IMR-90 (cell line): ENCODE measurements around the gene CACNA2D1. TPM values are rescaled to one million over a fixed set of nuclear protein-coding genes. Genes with fewer than 3 reads are reported as not detected.

ENCODE experiments used
- ATAC-seq: fragments of 200-7000 bp; cut with Tn5 transposase; 2 replicates; pipeline ENCODE4 v1.9.1; 2020; ENCODE audit warnings: low read depth, mild to moderate bottlenecking, moderate library complexity
- BruUV-seq: library from RNA; stranded (reverse); fragments of 400-500 nt; replicated peaks from 2 replicates; lab custom pipeline; 2021; lab: Mats Ljungman, UMichigan
- CTCF ChIA-PET: fragments of 300-600 bp; formaldehyde crosslinking; extraction: SDS; loops from one replicate; lab custom pipeline; 2021; ENCODE audit warnings: antibody characterized with exemption; lab: Yijun Ruan, JAX
- POLR2A ChIA-PET: fragments of 300-600 bp; sonication (Branson Sonifier 250); formaldehyde crosslinking; loops from one replicate; lab custom pipeline; 2022; ENCODE audit warnings: antibody characterized with exemption; ENCODE audit not compliant: unreplicated experiment; lab: Charles Lee
- DNase-seq: peaks from one replicate; pipeline ENCODE4 v3.0.0; 2013
- H2AFZ ChIP-seq: replicated peaks from 2 replicates; pipeline ENCODE3; 2013; ENCODE audit warnings: low read length, mild to moderate bottlenecking; ENCODE audit not compliant: poor library complexity
- H2AK5ac ChIP-seq: 2 replicates; pipeline ENCODE4 v1.6.1; 2013; ENCODE audit warnings: low read depth, low read length, inconsistent platforms
- H2AK9ac ChIP-seq: replicated peaks from 2 replicates; pipeline ENCODE3; 2013; ENCODE audit warnings: mild to moderate bottlenecking, low read depth, low read length, moderate library complexity; ENCODE audit not compliant: poor library complexity
- H2BK120ac ChIP-seq: 2 replicates; pipeline ENCODE4 v1.6.1; 2013; ENCODE audit warnings: low read depth, low read length, inconsistent platforms
- H2BK15ac ChIP-seq: 3 replicates; pipeline ENCODE4 v1.6.1; 2013; ENCODE audit warnings: low read depth, low read length, inconsistent platforms
- H2BK20ac ChIP-seq: 2 replicates; pipeline ENCODE4 v1.6.1; 2013; ENCODE audit warnings: low read depth, mild to moderate bottlenecking, inconsistent platforms, low read length, moderate library complexity
- H2BK5ac ChIP-seq: 2 replicates; pipeline ENCODE4 v1.6.1; 2013; ENCODE audit warnings: mild to moderate bottlenecking, low read depth, low read length, inconsistent platforms; ENCODE audit not compliant: poor library complexity, severe bottlenecking
- H3K14ac ChIP-seq: replicated peaks from 2 replicates; pipeline ENCODE4 v1.6.1; 2013; ENCODE audit warnings: low read depth, low read length, inconsistent platforms
- H3K18ac ChIP-seq: 2 replicates; pipeline ENCODE4 v1.6.1; 2013; ENCODE audit warnings: low read depth, low read length, control low read depth
- H3K23ac ChIP-seq: 2 replicates; pipeline ENCODE4 v1.6.1; 2013; ENCODE audit warnings: low read depth, low read length, inconsistent platforms
- H3K27ac ChIP-seq: 2 replicates; pipeline ENCODE4 v1.5.1; 2013; ENCODE audit warnings: mild to moderate bottlenecking, control low read depth, low read length; ENCODE audit not compliant: insufficient read depth
- H3K27me3 ChIP-seq: 2 replicates; pipeline ENCODE4 v1.6.1; 2013; ENCODE audit warnings: low read length; ENCODE audit not compliant: control insufficient read depth, insufficient read depth
- H3K36me3 ChIP-seq: 2 replicates; pipeline ENCODE4 v1.6.1; 2013; ENCODE audit warnings: low read length, mixed read lengths; ENCODE audit not compliant: control insufficient read depth, insufficient read depth
- H3K4ac ChIP-seq: 2 replicates; pipeline ENCODE4 v1.6.1; 2013; ENCODE audit warnings: low read depth, low read length, inconsistent platforms
- H3K4me1 ChIP-seq: 2 replicates; pipeline ENCODE4 v1.6.1; 2013; ENCODE audit warnings: low read length, mixed read lengths; ENCODE audit not compliant: control insufficient read depth, insufficient read depth
- H3K4me2 ChIP-seq: 2 replicates; pipeline ENCODE4 v1.6.1; 2013; ENCODE audit warnings: low read depth, mild to moderate bottlenecking, control low read depth, low read length, moderate library complexity
- H3K4me3 ChIP-seq: 2 replicates; pipeline ENCODE4 v1.5.1; 2013; ENCODE audit warnings: low read depth, mild to moderate bottlenecking, control low read depth, low read length, moderate library complexity; ENCODE audit not compliant: insufficient read depth
- H3K56ac ChIP-seq: 2 replicates; pipeline ENCODE4 v1.6.1; 2013; ENCODE audit warnings: low read length, inconsistent platforms; ENCODE audit not compliant: insufficient read depth; ENCODE audit errors: extremely low read depth
- H3K79me1 ChIP-seq, 2 experiments: 2 replicates each; pipeline ENCODE4 v1.6.1; 2013; ENCODE audit warnings: low read length in 2 of 2, inconsistent platforms in 1 of 2, low read depth in 1 of 2
- H3K9ac ChIP-seq: 2 replicates; pipeline ENCODE4 v1.6.1; 2013; ENCODE audit warnings: low read depth, low read length, control low read depth
- H3K9me1 ChIP-seq: 2 replicates; pipeline ENCODE4 v1.6.1; 2013; ENCODE audit warnings: low read length, inconsistent platforms; ENCODE audit not compliant: insufficient read depth
- H3K9me3 ChIP-seq: 2 replicates; pipeline ENCODE4 v1.6.1; 2013; ENCODE audit warnings: low read length; ENCODE audit not compliant: control insufficient read depth, insufficient read depth
- H4K20me1 ChIP-seq: 2 replicates; pipeline ENCODE4 v1.6.1; 2013; ENCODE audit warnings: low read length, inconsistent platforms; ENCODE audit not compliant: insufficient read depth
- H4K5ac ChIP-seq: 2 replicates; pipeline ENCODE4 v1.6.1; 2013; ENCODE audit warnings: mild to moderate bottlenecking, low read depth, low read length, control low read depth
- H4K8ac ChIP-seq, 2 experiments: 2 replicates each; pipeline ENCODE4 v1.6.1; 2013; ENCODE audit warnings: low read depth in 2 of 2, low read length in 2 of 2, control low read depth in 1 of 2, inconsistent platforms in 1 of 2
- H4K91ac ChIP-seq: 2 replicates; pipeline ENCODE4 v1.6.1; 2013; ENCODE audit warnings: low read depth, low read length, inconsistent platforms; ENCODE audit not compliant: insufficient read depth
- BHLHE40 ChIP-seq: fragments of 150-350 bp; IDR thresholded peaks from 2 replicates; pipeline ENCODE4 v1.6.1; 2016; ENCODE audit warnings: mild to moderate bottlenecking, low read depth, low read length
- CEBPB ChIP-seq: IDR thresholded peaks from 2 replicates; pipeline ENCODE4 v1.6.1; 2012; ENCODE audit warnings: low read depth, low read length, improper control_type of control experiment
- CHD1 ChIP-seq: IDR thresholded peaks from 2 replicates; pipeline ENCODE4 v1.6.1; 2012; ENCODE audit warnings: low read depth, low read length, improper control_type of control experiment
- FOS ChIP-seq: fragments of 150-350 bp; IDR thresholded peaks from 2 replicates; pipeline ENCODE4 v1.6.1; 2016; ENCODE audit warnings: low read depth, low read length
- MXI1 ChIP-seq: IDR thresholded peaks from 2 replicates; pipeline ENCODE4 v1.6.1; 2012; ENCODE audit warnings: low read depth, mild to moderate bottlenecking, low read length, moderate library complexity, borderline replicate concordance
- NFE2L2 ChIP-seq: fragments of 150-350 bp; IDR thresholded peaks from 2 replicates; pipeline ENCODE4 v1.6.1; 2016; ENCODE audit warnings: low read depth, mild to moderate bottlenecking, low read length
- POLR2A ChIP-seq: IDR thresholded peaks from 2 replicates; pipeline ENCODE4 v1.6.1; 2012; ENCODE audit warnings: mild to moderate bottlenecking, low read depth, low read length
- RAD21 ChIP-seq: IDR thresholded peaks from 2 replicates; pipeline ENCODE4 v1.6.1; 2012; ENCODE audit warnings: low read length, improper control_type of control experiment
- RCOR1 ChIP-seq: IDR thresholded peaks from 2 replicates; pipeline ENCODE4 v1.6.1; 2012; ENCODE audit warnings: mild to moderate bottlenecking, low read length, improper control_type of control experiment; ENCODE audit not compliant: insufficient replicate concordance
- RFX5 ChIP-seq: IDR thresholded peaks from 2 replicates; pipeline ENCODE4 v1.8.0; 2012; ENCODE audit warnings: low read depth, mild to moderate bottlenecking, low read length, moderate library complexity
- SMC3 ChIP-seq: fragments of 150-350 bp; IDR thresholded peaks from 2 replicates; pipeline ENCODE4 v1.6.1; 2016; ENCODE audit warnings: low read depth, mild to moderate bottlenecking, antibody characterized with exemption, low read length, moderate library complexity
- WGBS, 2 experiments: methylation state at CpG; one replicate each; pipeline versions ENCODE4 v1.1.5 to v1.1.7; 2013; ENCODE audit warnings: missing lambda C conversion rate in 2 of 2; ENCODE audit not compliant: insufficient read length in 1 of 2; ENCODE audit errors: extremely low coverage in 2 of 2; 5-methylcytosine and 5-hydroxymethylcytosine counted together
- dilution Hi-C: fragments of 300-500 bp; cut with HindIII; formaldehyde crosslinking; loops from one replicate; pipeline ENCODE4 v1.14.3; 2018; ENCODE audit warnings: low sequenced_read_pairs; ENCODE audit not compliant: unreplicated experiment
- in situ Hi-C: fragments of 300-500 bp; cut with MboI; formaldehyde crosslinking; loops from 3 replicates; pipeline ENCODE4 v1.14.3; 2019; ENCODE audit warnings: low sequenced_read_pairs, inconsistent platforms, mixed read lengths
- intact Hi-C: fragments of 100-400 bp; cut with micrococcal nuclease; formaldehyde crosslinking; loops from 2 replicates; pipeline ENCODE4 v1.10.0; 2022
- polyA plus RNA-seq, 3 experiments: library from polyadenylated mRNA; depleted of rRNA; stranded (reverse); fragments of >200 nt; gene quantifications; 2 replicates each; pipeline ENCODE4 v1.2.3, GENCODE V29; 2012; ENCODE audit warnings: low replicate concordance in 1 of 3
- total RNA-seq: library from RNA; depleted of rRNA; stranded (reverse); fragments of >200 nt; gene quantifications from 2 replicates; pipeline ENCODE4 v1.2.3, GENCODE V29; 2012
- TF ChIP-seq, protein P1 (sequence below): fragments of 150-350 bp; IDR thresholded peaks from 2 replicates; pipeline ENCODE4 v1.6.1; 2016; ENCODE audit warnings: low read depth, mild to moderate bottlenecking, low read length, moderate library complexity, borderline replicate concordance
- TF ChIP-seq, protein P2 (sequence below): fragments of 150-350 bp; IDR thresholded peaks from 2 replicates; pipeline ENCODE4 v1.6.1; 2017; ENCODE audit warnings: mild to moderate bottlenecking, antibody characterized with exemption, low read length, low read depth
- TF ChIP-seq, protein P3 (sequence below): conservative IDR thresholded peaks from 2 replicates; pipeline ENCODE4 v1.5.1; 2012; ENCODE audit warnings: mild to moderate bottlenecking, low read depth, low read length, improper control_type of control experiment

Gene CACNA2D1
- total and polyA plus RNA-seq, 2 of the 4 experiments (the other 2 are of a cell fraction) = 5.8 to 21.9 TPM

DNA sequence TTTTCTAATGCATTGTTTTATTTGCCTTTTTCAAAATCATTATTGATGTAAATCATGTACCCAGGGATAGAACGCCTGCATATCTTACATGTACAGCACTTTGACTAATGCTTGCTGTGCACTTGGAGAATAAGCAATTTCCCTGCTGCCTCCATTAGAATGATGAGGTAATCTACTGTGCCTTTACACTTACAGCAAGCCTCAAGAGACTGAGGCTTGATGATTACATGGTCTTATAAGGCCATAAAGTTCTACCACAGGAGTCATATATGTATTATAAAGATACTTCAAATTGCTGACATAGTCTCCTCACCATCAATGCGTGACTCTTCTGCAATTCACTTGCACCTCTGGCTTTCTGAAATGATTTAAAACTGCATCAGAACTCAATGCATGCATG, 345.2 kb downstream of the CACNA2D1 start:
- Histone ChIP-seq H2BK15ac (no peak overlapping the region), H3K18ac (no peak overlapping the region), H3K9ac (no peak overlapping the region), H2BK5ac (no peak overlapping the region), H3K4me3 (no peak overlapping the region), H2AFZ (no peak overlapping the region), H3K9me1 (no peaks in the 10 kb centered on the region), H3K27me3 (no peaks in the 10 kb centered on the region), H4K5ac (no peak overlapping the region), H3K79me1 (no peaks in the 10 kb centered on the region), H2AK9ac (no peak overlapping the region), H4K8ac (no peak overlapping the region), H2AK5ac (no peak overlapping the region), H4K20me1 (no peaks in the 10 kb centered on the region), H3K23ac (no peak overlapping the region), H4K91ac (no peak overlapping the region), H2BK20ac (no peak overlapping the region), H3K4me1 (no peaks in the 10 kb centered on the region), H3K56ac (no peak overlapping the region), H3K9me3 (no peaks in the 10 kb centered on the region), H3K27ac (no peak overlapping the region), H3K4ac (no peak overlapping the region), H3K36me3 (no peaks in the 10 kb centered on the region), H2BK120ac (no peak overlapping the region), H3K14ac (no peak overlapping the region), H3K4me2 (no peak overlapping the region)
- DNase-seq (no peak), ATAC-seq (no peak)
- CTCF ChIA-PET = no interaction called here
- intact Hi-C loops (no loop called here), in situ Hi-C loops (no loop called here), dilution Hi-C loops (no loop called here)
- POLR2A ChIA-PET = no interaction called here
- TF ChIP-seq MXI1 (no peak), CHD1 (no peak), SMC3 (no peak), FOS (no peak), CEBPB (no peak), NFE2L2 (no peak), RFX5 (no peak), RAD21 (no peak), RCOR1 (no peak), BHLHE40 (no peak), POLR2A (no peak)
- TF ChIP-seq, protein P1, sequence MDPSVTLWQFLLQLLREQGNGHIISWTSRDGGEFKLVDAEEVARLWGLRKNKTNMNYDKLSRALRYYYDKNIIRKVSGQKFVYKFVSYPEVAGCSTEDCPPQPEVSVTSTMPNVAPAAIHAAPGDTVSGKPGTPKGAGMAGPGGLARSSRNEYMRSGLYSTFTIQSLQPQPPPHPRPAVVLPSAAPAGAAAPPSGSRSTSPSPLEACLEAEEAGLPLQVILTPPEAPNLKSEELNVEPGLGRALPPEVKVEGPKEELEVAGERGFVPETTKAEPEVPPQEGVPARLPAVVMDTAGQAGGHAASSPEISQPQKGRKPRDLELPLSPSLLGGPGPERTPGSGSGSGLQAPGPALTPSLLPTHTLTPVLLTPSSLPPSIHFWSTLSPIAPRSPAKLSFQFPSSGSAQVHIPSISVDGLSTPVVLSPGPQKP = no peak
- TF ChIP-seq, protein P2, sequence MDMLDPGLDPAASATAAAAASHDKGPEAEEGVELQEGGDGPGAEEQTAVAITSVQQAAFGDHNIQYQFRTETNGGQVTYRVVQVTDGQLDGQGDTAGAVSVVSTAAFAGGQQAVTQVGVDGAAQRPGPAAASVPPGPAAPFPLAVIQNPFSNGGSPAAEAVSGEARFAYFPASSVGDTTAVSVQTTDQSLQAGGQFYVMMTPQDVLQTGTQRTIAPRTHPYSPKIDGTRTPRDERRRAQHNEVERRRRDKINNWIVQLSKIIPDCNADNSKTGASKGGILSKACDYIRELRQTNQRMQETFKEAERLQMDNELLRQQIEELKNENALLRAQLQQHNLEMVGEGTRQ = no peak
- TF ChIP-seq, protein P3, sequence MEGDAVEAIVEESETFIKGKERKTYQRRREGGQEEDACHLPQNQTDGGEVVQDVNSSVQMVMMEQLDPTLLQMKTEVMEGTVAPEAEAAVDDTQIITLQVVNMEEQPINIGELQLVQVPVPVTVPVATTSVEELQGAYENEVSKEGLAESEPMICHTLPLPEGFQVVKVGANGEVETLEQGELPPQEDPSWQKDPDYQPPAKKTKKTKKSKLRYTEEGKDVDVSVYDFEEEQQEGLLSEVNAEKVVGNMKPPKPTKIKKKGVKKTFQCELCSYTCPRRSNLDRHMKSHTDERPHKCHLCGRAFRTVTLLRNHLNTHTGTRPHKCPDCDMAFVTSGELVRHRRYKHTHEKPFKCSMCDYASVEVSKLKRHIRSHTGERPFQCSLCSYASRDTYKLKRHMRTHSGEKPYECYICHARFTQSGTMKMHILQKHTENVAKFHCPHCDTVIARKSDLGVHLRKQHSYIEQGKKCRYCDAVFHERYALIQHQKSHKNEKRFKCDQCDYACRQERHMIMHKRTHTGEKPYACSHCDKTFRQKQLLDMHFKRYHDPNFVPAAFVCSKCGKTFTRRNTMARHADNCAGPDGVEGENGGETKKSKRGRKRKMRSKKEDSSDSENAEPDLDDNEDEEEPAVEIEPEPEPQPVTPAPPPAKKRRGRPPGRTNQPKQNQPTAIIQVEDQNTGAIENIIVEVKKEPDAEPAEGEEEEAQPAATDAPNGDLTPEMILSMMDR = no peak
- no CpG with 5 or more reads among the region's 2 CpGs for WGBS, 2 experiments
- BruUV-seq = no TSS peak
